H1 (cell line): ENCODE results near the gene PARD3. TPM values are rescaled to one million over a fixed set of nuclear protein-coding genes. Genes with fewer than 3 reads are reported as not detected.

Source experiments
- CTCF ChIA-PET: fragments of 300-600 bp; sonication (Branson Sonifier 250); formaldehyde crosslinking; loops from one replicate; lab custom pipeline; 2021; ENCODE audit not compliant: partially characterized antibody; lab: Charles Lee
- POLR2A ChIA-PET: fragments of 300-600 bp; sonication (Branson Sonifier 250); formaldehyde crosslinking; loops from one replicate; lab custom pipeline; 2021; ENCODE audit warnings: inconsistent platforms; ENCODE audit not compliant: partially characterized antibody; lab: Charles Lee
- DNase-seq, 2 experiments: peaks; one replicate each; pipeline versions ENCODE4 v3.0.0 to v3.0.0-alpha.2; 2010 to 2022; ENCODE audit warnings: low spot score in 2 of 2, low read depth in 1 of 2, mixed read lengths in 1 of 2
- FAIRE-seq: peaks from 2 replicates; lab custom pipeline; 2011; peaks lifted over from hg19 to GRCh38; lab: Jason Lieb, UNC
- H2AFZ ChIP-seq: 2 replicates; pipeline ENCODE4 v1.8.1; 2012; ENCODE audit warnings: low read length, inconsistent platforms
- H2AK5ac ChIP-seq: 2 replicates; pipeline ENCODE4 v1.6.1; 2013; ENCODE audit warnings: low read depth, low read length
- H2BK120ac ChIP-seq: replicated peaks from 2 replicates; pipeline ENCODE3; 2013; ENCODE audit warnings: low read depth, low read length, inconsistent platforms
- H2BK12ac ChIP-seq: 2 replicates; pipeline ENCODE4 v1.6.1; 2013; ENCODE audit warnings: low read depth, low read length
- H2BK15ac ChIP-seq: 2 replicates; pipeline ENCODE4 v1.6.1; 2013; ENCODE audit warnings: low read length
- H2BK20ac ChIP-seq: 2 replicates; pipeline ENCODE4 v1.6.1; 2013; ENCODE audit warnings: low read length
- H2BK5ac ChIP-seq: 2 replicates; pipeline ENCODE4 v1.6.1; 2013; ENCODE audit warnings: low read depth, low read length
- H3K14ac ChIP-seq: 2 replicates; pipeline ENCODE4 v1.6.1; 2013; ENCODE audit warnings: inconsistent platforms; ENCODE audit not compliant: insufficient read length
- H3K18ac ChIP-seq: 2 replicates; pipeline ENCODE4 v1.6.1; 2013; ENCODE audit warnings: low read length; ENCODE audit errors: extremely low read depth
- H3K23ac ChIP-seq: 2 replicates; pipeline ENCODE4 v1.6.1; 2013; ENCODE audit warnings: inconsistent platforms; ENCODE audit not compliant: insufficient read length
- H3K23me2 ChIP-seq: 2 replicates; pipeline ENCODE4 v1.6.1; 2013; ENCODE audit warnings: low read depth, low read length
- H3K27ac ChIP-seq: 2 replicates; pipeline ENCODE4 v1.6.1; 2011; ENCODE audit warnings: low read depth, low read length, inconsistent platforms
- H3K27me3 ChIP-seq, 4 experiments: replicated peaks in 1 of 4; 1 replicate in 1 of 4; 2 replicates in 3 of 4; pipeline versions ENCODE4 v1.6.1 to v1.8.1; 2011 to 2013; ENCODE audit warnings: low read length in 3 of 4, mild to moderate bottlenecking in 3 of 4, inconsistent platforms in 2 of 4, mixed read lengths in 2 of 4, moderate library complexity in 1 of 4; ENCODE audit not compliant: control insufficient read depth in 3 of 4, insufficient read depth in 3 of 4; ENCODE audit errors: extremely low read depth in 1 of 4
- H3K36me3 ChIP-seq, 4 experiments: 2 replicates each; pipeline versions ENCODE4 v1.6.1 to v1.8.1; 2011 to 2013; ENCODE audit warnings: mild to moderate bottlenecking in 4 of 4, low read length in 3 of 4, moderate library complexity in 2 of 4, control low read depth in 1 of 4, inconsistent platforms in 1 of 4; ENCODE audit not compliant: insufficient read depth in 4 of 4, control insufficient read depth in 2 of 4
- H3K4ac ChIP-seq: replicated peaks from 2 replicates; pipeline ENCODE3; 2013; ENCODE audit warnings: low read length, low read depth, mixed read lengths, inconsistent platforms; ENCODE audit not compliant: insufficient read length
- H3K4me1 ChIP-seq, 4 experiments: replicated peaks in 1 of 4; 1 replicate in 1 of 4; 2 replicates in 3 of 4; pipeline versions ENCODE4 v1.6.1 to v1.8.1; 2011 to 2013; ENCODE audit warnings: low read length in 3 of 4, inconsistent platforms in 2 of 4, mixed read lengths in 1 of 4; ENCODE audit not compliant: insufficient read depth in 4 of 4, control insufficient read depth in 3 of 4
- H3K4me2 ChIP-seq, 2 experiments: 2 replicates each; pipeline versions ENCODE4 v1.6.1 to v1.8.1; 2011 to 2013; ENCODE audit warnings: low read depth in 2 of 2, low read length in 2 of 2, control low read depth in 1 of 2, inconsistent platforms in 1 of 2, mild to moderate bottlenecking in 1 of 2; ENCODE audit not compliant: insufficient read depth in 1 of 2
- H3K4me3 ChIP-seq, 4 experiments: fragments of 200-600, 300-600 bp in 1 of 4; sonication (generic), shearing (Covaris generic), sonication (Bioruptor Twin) in 1 of 4; 2 replicates each; pipeline versions ENCODE4 v1.5.1 to v1.8.1; 2011 to 2016; ENCODE audit warnings: low read length in 4 of 4, low read depth in 3 of 4, control low read depth in 2 of 4, inconsistent platforms in 2 of 4, mild to moderate bottlenecking in 2 of 4, mixed read lengths in 1 of 4, moderate library complexity in 1 of 4; ENCODE audit not compliant: insufficient read depth in 2 of 4; ENCODE audit errors: extremely low read depth in 1 of 4
- H3K56ac ChIP-seq: replicated peaks from 2 replicates; pipeline ENCODE3; 2013; ENCODE audit warnings: low read depth, mild to moderate bottlenecking, mixed read lengths, low read length, inconsistent platforms; ENCODE audit not compliant: insufficient read length
- H3K79me1 ChIP-seq: 2 replicates; pipeline ENCODE4 v1.6.1; 2013; ENCODE audit warnings: low read depth, low read length, control low read depth
- H3K79me2 ChIP-seq, 2 experiments: 2 replicates each; pipeline versions ENCODE4 v1.6.1 to v1.8.1; 2012 to 2013; ENCODE audit warnings: low read length in 2 of 2, mild to moderate bottlenecking in 2 of 2, inconsistent platforms in 1 of 2; ENCODE audit not compliant: insufficient read depth in 2 of 2, control insufficient read depth in 1 of 2
- H3K9ac ChIP-seq, 4 experiments: replicated peaks in 1 of 4; 1 replicate in 1 of 4; 2 replicates in 3 of 4; pipeline versions ENCODE4 v1.6.1 to v1.8.1; 2011 to 2013; ENCODE audit warnings: low read depth in 3 of 4, low read length in 3 of 4, control low read depth in 2 of 4, mild to moderate bottlenecking in 2 of 4, moderate library complexity in 2 of 4, inconsistent platforms in 1 of 4; ENCODE audit errors: extremely low read depth in 1 of 4
- H3K9me3 ChIP-seq, 2 experiments: 2 replicates each; pipeline versions ENCODE4 v1.6.1 to v1.8.1; 2012 to 2013; ENCODE audit warnings: mild to moderate bottlenecking in 2 of 2, moderate library complexity in 2 of 2, control low read depth in 1 of 2, inconsistent platforms in 1 of 2, low read depth in 1 of 2, low read length in 1 of 2, mixed read lengths in 1 of 2; ENCODE audit not compliant: insufficient read depth in 2 of 2
- H4K20me1 ChIP-seq, 2 experiments: replicated peaks in 1 of 2; 2 replicates each; pipeline versions ENCODE3 to v1.8.1; 2011 to 2013; ENCODE audit warnings: inconsistent platforms in 2 of 2, low read length in 2 of 2, mild to moderate bottlenecking in 1 of 2; ENCODE audit not compliant: insufficient read depth in 2 of 2, control insufficient read depth in 1 of 2
- H4K5ac ChIP-seq: 2 replicates; pipeline ENCODE4 v1.6.1; 2013; ENCODE audit warnings: low read length, low read depth, mixed read lengths, inconsistent platforms; ENCODE audit not compliant: insufficient read length
- H4K8ac ChIP-seq: 2 replicates; pipeline ENCODE4 v1.8.0; 2013; ENCODE audit warnings: mild to moderate bottlenecking, moderate library complexity, low read length, inconsistent platforms; ENCODE audit not compliant: insufficient read depth; ENCODE audit errors: extremely low read depth
- H4K91ac ChIP-seq: replicated peaks from 2 replicates; pipeline ENCODE3; 2013; ENCODE audit warnings: low read length, mixed read lengths, inconsistent platforms; ENCODE audit not compliant: insufficient read length
- CBX5 ChIP-seq: fragments of 300-800, 300-1000 bp; sonication (generic); IDR thresholded peaks from 2 replicates; pipeline ENCODE4 v1.7.1; 2016; ENCODE audit warnings: antibody characterized with exemption, low read length, low read depth
- NRF1 ChIP-seq: IDR thresholded peaks from 2 replicates; pipeline ENCODE4 v1.6.1; 2011; ENCODE audit warnings: mild to moderate bottlenecking, low read depth, low read length, improper control_type of control experiment
- POLR2A ChIP-seq, 2 experiments: IDR thresholded peaks; 1 replicate in 1 of 2; 2 replicates in 1 of 2; pipeline ENCODE4 v1.6.1; 2011; ENCODE audit warnings: low read depth in 2 of 2, low read length in 2 of 2, mild to moderate bottlenecking in 2 of 2; ENCODE audit errors: control extremely low read depth in 1 of 2
- SUZ12 ChIP-seq: fragments of 200-600 bp; sonication (generic); IDR thresholded peaks from 2 replicates; pipeline ENCODE4 v1.6.1; 2012; ENCODE audit warnings: mild to moderate bottlenecking, inconsistent platforms, low read length, moderate library complexity, mixed read lengths
- whole genome bisulfite sequencing, 2 experiments: shearing (Covaris generic) in 1 of 2; methylation state at CpG; one replicate each; pipeline versions ENCODE4 v1.1.6 to v1.1.7; 2013 to 2015; ENCODE audit warnings: low lambda C conversion rate in 2 of 2, mixed read lengths in 2 of 2, inconsistent platforms in 1 of 2, low coverage in 1 of 2, missing lambda C conversion rate in 1 of 2; ENCODE audit not compliant: insufficient replicate concordance in 2 of 2, insufficient coverage in 1 of 2, insufficient read length in 1 of 2; ENCODE audit errors: extremely low coverage in 1 of 2, missing lambda C conversion rate in 1 of 2; 5-methylcytosine and 5-hydroxymethylcytosine counted together
- polyA plus RNA-seq, 7 experiments: library from polyadenylated mRNA; depleted of rRNA in 3 of 7; stranded (reverse) in 5 of 7; unstranded in 2 of 7; fragments of >200 nt in 5 of 7; fragments of 200-250 nt in 2 of 7; gene quantifications; 1 replicate in 5 of 7; 2 replicates in 1 of 7; 4 replicates in 1 of 7; pipeline versions ENCODE4 v1.2.1 to v1.2.3, GENCODE V29; 2011 to 2013; ENCODE audit warnings: missing spikeins in 2 of 7, mixed read lengths in 2 of 7
- total RNA-seq: library from RNA; stranded (reverse); fragmentation: NEBNext Ultra II Directional; extraction: Animal tissue kit (Norgen Biotek cat#: 25700); gene quantifications from 2 replicates; pipeline ENCODE4 v1.2.1, GENCODE V29; 2021

Gene PARD3
- total and polyA plus RNA-seq, 2 of the 8 experiments (the other 6 are each of a cell fraction or from before 2014, with no cell fraction given) = 19.7 to 49.1 TPM

- no peak overlapping the region for H2AFZ ChIP-seq
- H3K79me1 ChIP-seq = no peaks in the 10 kb centered on the region
- FAIRE-seq (no peak), DNase-seq (no peak)
- H4K20me1 ChIP-seq = no peaks in the 10 kb centered on the region
- no peak overlapping the region for H2BK120ac ChIP-seq
- H2BK12ac ChIP-seq = no peak overlapping the region
- H3K56ac ChIP-seq = no peak overlapping the region
- H3K9me3 ChIP-seq = 0 out of 4 replicates have a peak, but pooled peaks cover 0 to 4% of the 10 kb centered on the region in 2 experiments
- WGBS, 2 experiments = 100% methylated on average over 1 of the region's 1 CpG; no CpG with 5 or more reads in 1 of the 2 experiments
- no peak overlapping the region for H4K8ac ChIP-seq
- H2BK20ac ChIP-seq = no peak overlapping the region
- H2BK15ac ChIP-seq = no peak overlapping the region
- H3K4ac ChIP-seq = no peak overlapping the region
- H3K27ac ChIP-seq = no peak overlapping the region
- ChIA-PET CTCF (interaction anchor here (0.6 to 1.2 kb wide), 2 partner anchors 14 to 1045 kb away, joined by 3 read pairs; no protein-coding TSS in a partner anchor), POLR2A (no interaction called here)
- H3K23ac ChIP-seq = no peak overlapping the region
- no peak overlapping the region for H3K4me2 ChIP-seq
- H4K91ac ChIP-seq = no peak overlapping the region
- no peaks in the 10 kb centered on the region; the same call in 1 of the 2 replicates for H3K23me2 ChIP-seq
- no peaks in the 10 kb centered on the region for H3K36me3 ChIP-seq
- H3K4me1 ChIP-seq = no peaks in the 10 kb centered on the region
- H3K27me3 ChIP-seq = no peaks in the 10 kb centered on the region
- H2AK5ac ChIP-seq = no peak overlapping the region
- H3K18ac ChIP-seq = no peak overlapping the region
- no peak overlapping the region for H3K9ac ChIP-seq
- no peak overlapping the region for H3K14ac ChIP-seq
- no peak overlapping the region for H3K4me3 ChIP-seq
- no peak overlapping the region for H4K5ac ChIP-seq
- H2BK5ac ChIP-seq = no peak overlapping the region
- H3K79me2 ChIP-seq = no peaks in the 10 kb centered on the region
- TF ChIP-seq SUZ12 = no peak
- TF ChIP-seq NRF1 = no peak
- TF ChIP-seq POLR2A (IDR thresholded peaks at IDR 0.05; ENCODE audit: control extremely low read depth in 1 of 2, low read depth in 2 of 2, low read length in 2 of 2) = no peak
- TF ChIP-seq CBX5 = no peak
These were observed 722.2 kb downstream of the PARD3 start for GRCh38 chr10:34092891-34093290.
